GM21367 (cell line): ENCODE data around the gene ELK4.

Experiments used
- ATAC-seq: cut with Tn5 transposase; IDR thresholded peaks from one replicate; pipeline ENCODE4 v1.9.1; 2021; ENCODE audit not compliant: unreplicated experiment

ELK4 gene

GRCh38 chr1:205568469-205569361, 63.1 kb downstream of the ELK4 start:
- no peak for ATAC-seq

- ATAC-seq: no peak
These were observed 63.7 kb downstream of the ELK4 start for GRCh38 chr1:205568135-205568468.

- ATAC-seq: no peak
These were observed 64.1 kb downstream of the ELK4 start for GRCh38 chr1:205567716-205568115.

GRCh38 chr1:205565799-205566198, 66.0 kb downstream of the ELK4 start:
- no peak for ATAC-seq

GRCh38 chr1:205563927-205564441, 67.8 kb downstream of the ELK4 start:
- no peak for ATAC-seq

- ATAC-seq: no peak
These were observed 70.2 kb downstream of the ELK4 start for GRCh38 chr1:205561501-205562203.
